HepG2 (cell line): ENCODE data around the gene SGCE. TPM values are rescaled to one million over a fixed set of nuclear protein-coding genes. Genes with fewer than 3 reads are reported as not detected.

ENCODE experiments used
- ATF3 ChIP-seq: sonication (generic); formaldehyde crosslinking; IDR thresholded peaks from 2 replicates; pipeline ENCODE4 v1.4.0; 2020; ENCODE audit warnings: missing genetic modification reagents
- CBX5 ChIP-seq: sonication (generic); formaldehyde crosslinking; IDR thresholded peaks from 2 replicates; pipeline ENCODE4 v1.4.0; 2020; ENCODE audit warnings: missing genetic modification reagents, borderline replicate concordance
- EED ChIP-seq: sonication (generic); formaldehyde crosslinking; IDR thresholded peaks from 2 replicates; pipeline ENCODE4 v1.5.0; 2020; ENCODE audit warnings: mild to moderate bottlenecking, missing genetic modification reagents
- FLYWCH1 ChIP-seq: sonication (generic); formaldehyde crosslinking; IDR thresholded peaks from 2 replicates; pipeline ENCODE4 v1.8.1; 2023; ENCODE audit warnings: mild to moderate bottlenecking, missing genetic modification reagents
- FOXA3 ChIP-seq: IDR thresholded peaks from 2 replicates; pipeline ENCODE4 v1.6.1; 2016; ENCODE audit warnings: missing genetic modification reagents, missing compliant biosample characterization
- FOXJ3 ChIP-seq: sonication (generic); formaldehyde crosslinking; IDR thresholded peaks from 2 replicates; pipeline ENCODE4 v1.4.0; 2020; ENCODE audit warnings: missing genetic modification reagents, mild to moderate bottlenecking, borderline replicate concordance
- HDAC2 ChIP-seq: sonication (generic); formaldehyde crosslinking; IDR thresholded peaks from 2 replicates; pipeline ENCODE4 v1.4.0; 2020; ENCODE audit warnings: missing genetic modification reagents
- HOXA5 ChIP-seq: sonication (generic); formaldehyde crosslinking; IDR thresholded peaks from 2 replicates; pipeline ENCODE4 v1.4.0; 2020; ENCODE audit warnings: missing genetic modification reagents
- KLF13 ChIP-seq: sonication (generic); formaldehyde crosslinking; IDR thresholded peaks from 2 replicates; pipeline ENCODE4 v1.4.0; 2020; ENCODE audit warnings: mild to moderate bottlenecking, missing genetic modification reagents
- MED1 ChIP-seq: sonication (generic); formaldehyde crosslinking; IDR thresholded peaks from 2 replicates; pipeline ENCODE4 v1.4.0; 2020; ENCODE audit warnings: missing genetic modification reagents
- NCOA1 ChIP-seq: sonication (generic); formaldehyde crosslinking; IDR thresholded peaks from 2 replicates; pipeline ENCODE4 v1.9.0; 2021; ENCODE audit warnings: missing genetic modification reagents
- PLSCR1 ChIP-seq: sonication (generic); formaldehyde crosslinking; IDR thresholded peaks from 2 replicates; pipeline ENCODE4 v1.5.0; 2020; ENCODE audit warnings: missing genetic modification reagents, mild to moderate bottlenecking, borderline replicate concordance
- RFX3 ChIP-seq: IDR thresholded peaks from 2 replicates; pipeline ENCODE4 v1.6.1; 2016; ENCODE audit warnings: missing biosample characterization, missing genetic modification reagents
- SATB2 ChIP-seq: sonication (generic); formaldehyde crosslinking; IDR thresholded peaks from 2 replicates; pipeline ENCODE4 v1.5.0; 2020; ENCODE audit warnings: missing genetic modification reagents
- SP4 ChIP-seq: sonication (generic); formaldehyde crosslinking; IDR thresholded peaks from 2 replicates; pipeline ENCODE4 v1.8.1; 2023; ENCODE audit warnings: mild to moderate bottlenecking, missing genetic modification reagents
- TSC22D2 ChIP-seq: sonication (generic); formaldehyde crosslinking; IDR thresholded peaks from 2 replicates; pipeline ENCODE4 v1.5.1; 2020; ENCODE audit warnings: missing genetic modification reagents, mild to moderate bottlenecking, borderline replicate concordance
- ZNF180 ChIP-seq: sonication (generic); formaldehyde crosslinking; IDR thresholded peaks from 2 replicates; pipeline ENCODE4 v1.4.0; 2020; ENCODE audit warnings: low read depth, missing genetic modification reagents, borderline replicate concordance
- ZNF263 ChIP-seq: sonication (generic); formaldehyde crosslinking; IDR thresholded peaks from 2 replicates; pipeline ENCODE4 v1.4.0; 2020; ENCODE audit warnings: missing genetic modification reagents
- ZNF616 ChIP-seq: sonication (generic); formaldehyde crosslinking; IDR thresholded peaks from 2 replicates; pipeline ENCODE4 v1.5.0; 2020; ENCODE audit warnings: low read depth, mild to moderate bottlenecking, missing genetic modification reagents
- ZNF704 ChIP-seq: sonication (generic); formaldehyde crosslinking; IDR thresholded peaks from 2 replicates; pipeline ENCODE4 v1.8.1; 2023; ENCODE audit warnings: mild to moderate bottlenecking, inconsistent platforms, moderate library complexity, missing genetic modification reagents, borderline replicate concordance
- ZNF720 ChIP-seq: sonication (generic); formaldehyde crosslinking; IDR thresholded peaks from 2 replicates; pipeline ENCODE4 v1.4.0; 2020; ENCODE audit warnings: missing genetic modification reagents
- ZNF773 ChIP-seq: sonication (generic); formaldehyde crosslinking; IDR thresholded peaks from 2 replicates; pipeline ENCODE4 v1.4.0; 2020; ENCODE audit warnings: missing genetic modification reagents, borderline replicate concordance
- ZSCAN9 ChIP-seq: IDR thresholded peaks from 2 replicates; pipeline ENCODE4 v1.6.1; 2016; ENCODE audit warnings: borderline replicate concordance
- polyA plus RNA-seq, 8 experiments: library from polyadenylated mRNA; depleted of rRNA in 3 of 8; stranded (reverse) in 7 of 8; unstranded in 1 of 8; fragments of >200 nt; fragmentation: Illumina TruSeq in 4 of 8; extraction: Trizol in 4 of 8; gene quantifications; 2 replicates each; pipeline versions ENCODE4 v1.2.1 to v1.2.3, GENCODE V29; 2011 to 2016; ENCODE audit warnings: low read depth in 4 of 8, missing spikeins in 1 of 8, mixed read lengths in 1 of 8; ENCODE audit not compliant: insufficient read depth in 1 of 8
- total RNA-seq, 5 experiments: library from RNA; depleted of rRNA; stranded (reverse); fragments of >200 nt; fragmentation: Illumina TruSeq; extraction: Trizol; gene quantifications; 2 replicates each; pipeline ENCODE4 v1.2.3, GENCODE V29; 2016; ENCODE audit warnings: low read depth in 1 of 5
- TF ChIP-seq, protein P1 (sequence below): sonication (generic); formaldehyde crosslinking; IDR thresholded peaks from 2 replicates; pipeline ENCODE4 v1.9.0; 2022; ENCODE audit warnings: missing genetic modification reagents, mild to moderate bottlenecking, borderline replicate concordance
- TF ChIP-seq, protein P2 (sequence below): sonication (generic); formaldehyde crosslinking; IDR thresholded peaks from 2 replicates; pipeline ENCODE4 v1.4.0; 2020; ENCODE audit warnings: missing genetic modification reagents, borderline replicate concordance

The SGCE gene
- total and polyA plus RNA-seq, 2 of the 13 experiments (the other 11 are each of a cell fraction or from before 2014, with no cell fraction given): 52.3 to 71.1 TPM

- no peak for TF ChIP-seq HOXA5
- no peak for TF ChIP-seq ZNF263 (CRISPR knock-in tag)
- TF ChIP-seq KLF13: no peak
- TF ChIP-seq NCOA1: no peak
- no peak for TF ChIP-seq FLYWCH1
- no peak for TF ChIP-seq ZNF180 (CRISPR knock-in tag)
- TF ChIP-seq TSC22D2 (CRISPR knock-in tag): no peak
- TF ChIP-seq FOXA3 (CRISPR knock-in tag): peak; percentile 42; the same call in 1 of the 2 replicates
- TF ChIP-seq EED (CRISPR knock-in tag): no peak
- no peak for TF ChIP-seq FOXJ3
- peak; percentile 66 for TF ChIP-seq ATF3 (CRISPR knock-in tag)
- peak; percentile 42; the same call in 1 of the 2 replicates for TF ChIP-seq HDAC2 (CRISPR knock-in tag)
- no peak for TF ChIP-seq ZNF704
- no peak for TF ChIP-seq SP4 (CRISPR knock-in tag)
- TF ChIP-seq ZNF616 (CRISPR knock-in tag): no peak
- TF ChIP-seq SATB2 (CRISPR knock-in tag): no peak
- TF ChIP-seq, protein P1, sequence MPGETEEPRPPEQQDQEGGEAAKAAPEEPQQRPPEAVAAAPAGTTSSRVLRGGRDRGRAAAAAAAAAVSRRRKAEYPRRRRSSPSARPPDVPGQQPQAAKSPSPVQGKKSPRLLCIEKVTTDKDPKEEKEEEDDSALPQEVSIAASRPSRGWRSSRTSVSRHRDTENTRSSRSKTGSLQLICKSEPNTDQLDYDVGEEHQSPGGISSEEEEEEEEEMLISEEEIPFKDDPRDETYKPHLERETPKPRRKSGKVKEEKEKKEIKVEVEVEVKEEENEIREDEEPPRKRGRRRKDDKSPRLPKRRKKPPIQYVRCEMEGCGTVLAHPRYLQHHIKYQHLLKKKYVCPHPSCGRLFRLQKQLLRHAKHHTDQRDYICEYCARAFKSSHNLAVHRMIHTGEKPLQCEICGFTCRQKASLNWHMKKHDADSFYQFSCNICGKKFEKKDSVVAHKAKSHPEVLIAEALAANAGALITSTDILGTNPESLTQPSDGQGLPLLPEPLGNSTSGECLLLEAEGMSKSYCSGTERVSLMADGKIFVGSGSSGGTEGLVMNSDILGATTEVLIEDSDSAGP: no peak
- TF ChIP-seq ZNF773: no peak
- no peak for TF ChIP-seq ZSCAN9 (CRISPR knock-in tag)
- TF ChIP-seq RFX3 (CRISPR knock-in tag): no peak
- TF ChIP-seq ZNF720 (CRISPR knock-in tag): no peak
- peak; percentile 84 for TF ChIP-seq MED1 (CRISPR knock-in tag)
- TF ChIP-seq PLSCR1 (CRISPR knock-in tag): no peak
- TF ChIP-seq CBX5 (CRISPR knock-in tag): no peak
- TF ChIP-seq, protein P2, sequence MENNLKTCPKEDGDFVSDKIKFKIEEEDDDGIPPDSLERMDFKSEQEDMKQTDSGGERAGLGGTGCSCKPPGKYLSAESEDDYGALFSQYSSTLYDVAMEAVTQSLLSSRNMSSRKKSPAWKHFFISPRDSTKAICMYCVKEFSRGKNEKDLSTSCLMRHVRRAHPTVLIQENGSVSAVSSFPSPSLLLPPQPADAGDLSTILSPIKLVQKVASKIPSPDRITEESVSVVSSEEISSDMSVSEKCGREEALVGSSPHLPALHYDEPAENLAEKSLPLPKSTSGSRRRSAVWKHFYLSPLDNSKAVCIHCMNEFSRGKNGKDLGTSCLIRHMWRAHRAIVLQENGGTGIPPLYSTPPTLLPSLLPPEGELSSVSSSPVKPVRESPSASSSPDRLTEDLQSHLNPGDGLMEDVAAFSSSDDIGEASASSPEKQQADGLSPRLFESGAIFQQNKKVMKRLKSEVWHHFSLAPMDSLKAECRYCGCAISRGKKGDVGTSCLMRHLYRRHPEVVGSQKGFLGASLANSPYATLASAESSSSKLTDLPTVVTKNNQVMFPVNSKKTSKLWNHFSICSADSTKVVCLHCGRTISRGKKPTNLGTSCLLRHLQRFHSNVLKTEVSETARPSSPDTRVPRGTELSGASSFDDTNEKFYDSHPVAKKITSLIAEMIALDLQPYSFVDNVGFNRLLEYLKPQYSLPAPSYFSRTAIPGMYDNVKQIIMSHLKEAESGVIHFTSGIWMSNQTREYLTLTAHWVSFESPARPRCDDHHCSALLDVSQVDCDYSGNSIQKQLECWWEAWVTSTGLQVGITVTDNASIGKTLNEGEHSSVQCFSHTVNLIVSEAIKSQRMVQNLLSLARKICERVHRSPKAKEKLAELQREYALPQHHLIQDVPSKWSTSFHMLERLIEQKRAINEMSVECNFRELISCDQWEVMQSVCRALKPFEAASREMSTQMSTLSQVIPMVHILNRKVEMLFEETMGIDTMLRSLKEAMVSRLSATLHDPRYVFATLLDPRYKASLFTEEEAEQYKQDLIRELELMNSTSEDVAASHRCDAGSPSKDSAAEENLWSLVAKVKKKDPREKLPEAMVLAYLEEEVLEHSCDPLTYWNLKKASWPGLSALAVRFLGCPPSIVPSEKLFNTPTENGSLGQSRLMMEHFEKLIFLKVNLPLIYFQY (CRISPR knock-in tag): peak; percentile 28; the same call in 1 of the 2 replicates
These were observed 35.2 kb downstream of the SGCE start (continued) for GRCh38 chr7:94620703-94621118.
